Coronary artery (tissue), 2 donors: ENCODE measurements around the gene NEIL3.

Experiments used
- DNase-seq: peaks from one replicate; pipeline ENCODE4 v3.0.0-alpha.2; 2017; ENCODE audit warnings: low spot score
- H3K27ac ChIP-seq, 2 donors: fragments of 200-600 bp; sonication (generic); one replicate each; pipeline ENCODE4 v1.5.1; 2016 to 2019
- H3K4me3 ChIP-seq: fragments of 200-600 bp; sonication (generic); 2 replicates; pipeline ENCODE4 v1.5.1; 2016; ENCODE audit warnings: mild to moderate bottlenecking, moderate library complexity
- TF ChIP-seq, protein P1 (sequence below): fragments of 200-600 bp; sonication (generic); IDR thresholded peaks from one replicate; pipeline ENCODE4 v1.5.1; 2019; ENCODE audit warnings: antibody characterized with exemption

NEIL3 gene

DNA sequence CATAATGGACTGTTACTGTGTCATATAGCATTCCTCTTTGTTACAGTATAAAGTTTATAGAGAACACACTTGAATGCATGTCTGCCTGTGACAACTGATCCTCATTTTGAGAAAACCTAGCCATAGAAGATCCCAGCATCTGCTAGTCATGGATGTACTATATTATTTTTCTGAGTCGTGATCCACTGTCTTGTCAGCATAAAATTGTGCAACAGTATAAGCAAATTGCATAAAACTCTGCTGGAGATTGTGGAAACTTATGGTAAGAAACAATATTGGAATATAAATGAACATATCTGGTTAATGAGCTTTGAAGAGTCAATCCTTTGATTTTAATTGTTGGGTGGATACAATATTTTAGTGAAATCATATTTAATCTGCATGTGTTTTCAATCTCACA is 3.6 kb downstream of the NEIL3 start:
- DNase-seq, result no peak
- Histone ChIP-seq H3K27ac (no peak overlapping the region), H3K4me3 (no peak overlapping the region)
- TF ChIP-seq, protein P1, sequence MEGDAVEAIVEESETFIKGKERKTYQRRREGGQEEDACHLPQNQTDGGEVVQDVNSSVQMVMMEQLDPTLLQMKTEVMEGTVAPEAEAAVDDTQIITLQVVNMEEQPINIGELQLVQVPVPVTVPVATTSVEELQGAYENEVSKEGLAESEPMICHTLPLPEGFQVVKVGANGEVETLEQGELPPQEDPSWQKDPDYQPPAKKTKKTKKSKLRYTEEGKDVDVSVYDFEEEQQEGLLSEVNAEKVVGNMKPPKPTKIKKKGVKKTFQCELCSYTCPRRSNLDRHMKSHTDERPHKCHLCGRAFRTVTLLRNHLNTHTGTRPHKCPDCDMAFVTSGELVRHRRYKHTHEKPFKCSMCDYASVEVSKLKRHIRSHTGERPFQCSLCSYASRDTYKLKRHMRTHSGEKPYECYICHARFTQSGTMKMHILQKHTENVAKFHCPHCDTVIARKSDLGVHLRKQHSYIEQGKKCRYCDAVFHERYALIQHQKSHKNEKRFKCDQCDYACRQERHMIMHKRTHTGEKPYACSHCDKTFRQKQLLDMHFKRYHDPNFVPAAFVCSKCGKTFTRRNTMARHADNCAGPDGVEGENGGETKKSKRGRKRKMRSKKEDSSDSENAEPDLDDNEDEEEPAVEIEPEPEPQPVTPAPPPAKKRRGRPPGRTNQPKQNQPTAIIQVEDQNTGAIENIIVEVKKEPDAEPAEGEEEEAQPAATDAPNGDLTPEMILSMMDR, result no peak

DNA sequence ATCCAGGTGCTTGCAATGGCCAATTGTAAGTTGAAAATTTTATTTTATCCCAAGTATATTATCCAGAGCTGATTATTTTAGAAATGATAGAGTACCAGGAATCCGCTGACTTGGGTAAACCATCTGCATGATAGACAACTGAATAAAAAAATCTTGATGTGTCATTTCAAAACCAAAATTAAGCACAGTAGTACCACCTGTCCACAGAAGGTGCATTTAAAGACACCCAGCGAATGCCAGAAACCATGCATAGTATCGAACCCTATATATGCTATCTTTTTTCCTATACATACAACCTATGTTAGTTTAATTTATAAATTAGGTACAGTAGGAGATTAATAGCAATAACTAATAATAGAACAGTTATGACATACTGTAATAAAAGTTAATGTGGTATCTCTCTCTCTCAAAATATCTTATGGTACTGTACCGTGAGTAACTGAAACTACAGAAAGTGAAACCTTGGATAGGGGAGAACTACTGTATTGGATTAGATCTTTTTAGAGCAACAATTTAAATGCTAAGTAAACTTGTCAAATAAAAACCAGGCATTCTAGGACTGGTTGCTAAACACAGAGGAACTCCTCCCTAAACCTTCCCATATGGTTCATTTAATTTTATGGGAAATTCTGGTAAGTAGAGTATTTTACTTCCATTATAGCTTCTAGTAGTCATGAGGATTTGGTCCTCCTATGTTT is 6.2 kb downstream of the NEIL3 start:
- TF ChIP-seq, protein P1, result no peak
- Histone ChIP-seq H3K27ac (no peak overlapping the region), H3K4me3 (no peak overlapping the region)
- DNase-seq, result no peak

DNA sequence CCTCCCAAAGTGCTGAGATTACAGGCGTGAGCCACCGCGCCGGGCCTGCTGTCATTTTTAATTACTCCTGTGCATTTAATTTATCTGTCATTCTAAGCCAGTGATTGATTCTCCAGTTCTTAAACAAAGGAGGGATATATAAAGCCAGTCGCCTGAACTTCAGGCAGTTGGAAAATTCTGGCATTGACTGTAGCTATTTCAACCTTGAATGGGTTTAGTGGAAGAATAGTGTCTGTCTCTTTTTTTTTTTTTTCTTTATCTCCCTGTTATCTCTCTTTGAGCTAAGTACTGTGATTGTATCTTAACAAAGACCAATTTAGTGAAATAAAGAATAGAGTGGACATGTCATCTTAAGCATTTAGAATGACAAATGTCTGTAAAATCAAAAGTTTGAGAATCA is 11.0 kb downstream of the NEIL3 start:
- TF ChIP-seq, protein P1, result no peak
- H3K27ac ChIP-seq, result no peak overlapping the region
- no peak for DNase-seq
- H3K4me3 ChIP-seq, result no peak overlapping the region

DNA sequence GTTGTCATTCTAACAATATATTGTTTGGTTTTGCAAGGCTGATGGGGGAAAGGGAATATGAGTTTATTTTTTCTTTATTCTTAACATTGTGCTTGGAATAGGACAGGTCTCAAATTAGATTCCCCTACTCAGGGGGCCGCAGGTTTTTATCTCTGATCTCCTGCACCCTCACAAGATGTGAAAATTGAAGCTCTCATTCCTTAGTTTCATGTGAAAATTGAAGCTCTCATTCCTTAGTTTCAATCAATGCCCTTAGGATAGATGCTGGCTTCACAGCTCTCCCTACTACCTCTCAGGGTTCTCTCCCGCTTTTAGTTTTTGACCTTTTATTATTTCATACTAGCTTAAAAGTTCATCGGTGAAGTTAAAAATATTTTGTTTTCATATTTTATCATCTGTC is 12.0 kb downstream of the NEIL3 start:
- Histone ChIP-seq H3K27ac (no peak overlapping the region), H3K4me3 (no peak overlapping the region)
- DNase-seq, result no peak
- TF ChIP-seq, protein P1, result no peak

DNA sequence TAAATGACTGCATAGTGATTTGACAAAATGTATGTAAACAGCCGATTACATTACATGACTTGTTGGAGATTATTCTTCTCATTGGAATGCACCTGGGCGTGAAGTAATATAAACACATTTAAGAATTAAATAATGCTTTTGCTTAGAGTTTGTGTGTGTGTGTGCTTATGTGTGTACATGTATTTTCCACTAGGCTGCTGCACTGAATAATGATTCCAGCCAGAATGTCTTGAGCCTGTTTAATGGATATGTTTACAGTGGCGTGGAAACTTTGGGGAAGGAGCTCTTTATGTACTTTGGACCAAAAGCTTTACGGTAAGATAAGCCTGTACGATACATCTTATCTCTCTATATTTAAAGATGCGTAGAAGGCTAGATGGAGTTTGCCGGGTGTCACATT is 12.6 kb downstream of the NEIL3 start:
- Histone ChIP-seq H3K27ac (no peak overlapping the region), H3K4me3 (peak overlapping the region; percentile 34)
- TF ChIP-seq, protein P1, result no peak
- no peak for DNase-seq

DNA sequence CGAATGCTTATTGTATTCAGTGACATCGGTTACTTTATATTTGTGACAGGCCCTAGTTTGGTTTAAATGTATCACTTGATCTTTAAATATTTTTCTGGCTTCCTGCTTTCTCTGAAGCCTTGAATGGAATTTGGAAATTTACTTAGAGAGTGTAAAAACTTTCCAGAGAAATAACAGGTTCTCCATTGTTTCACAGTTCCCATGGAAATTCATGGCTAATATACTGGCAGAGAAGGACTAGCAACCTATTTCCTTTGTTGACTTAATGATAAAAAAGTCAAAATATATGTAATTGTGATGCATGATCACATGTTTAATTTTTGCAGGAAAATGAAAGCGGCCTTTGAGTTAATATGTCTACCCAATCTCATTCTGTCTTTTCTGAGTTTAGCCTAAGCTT is 13.2 kb downstream of the NEIL3 start:
- no peak for DNase-seq
- H3K4me3 ChIP-seq, result peak overlapping the region; percentile 34
- H3K27ac ChIP-seq, result no peak overlapping the region
- TF ChIP-seq, protein P1, result no peak

DNA sequence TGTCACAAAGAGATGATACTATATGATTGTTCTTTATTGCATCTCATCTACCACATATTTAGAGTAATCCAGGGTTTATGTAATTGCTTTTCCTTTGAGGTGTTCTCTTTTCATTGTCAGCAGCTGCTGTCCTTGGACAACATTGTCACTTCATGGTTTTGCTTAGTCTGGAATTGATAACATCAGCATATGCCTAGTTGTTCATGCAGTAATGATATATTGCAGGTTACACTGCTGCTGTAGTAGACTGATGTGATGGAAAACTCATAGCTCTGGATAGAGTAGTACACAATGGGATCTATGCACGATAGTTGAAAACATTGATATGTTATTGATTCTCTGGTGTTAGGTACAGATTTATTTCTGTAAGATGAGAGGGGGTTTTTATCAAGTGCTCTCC is 13.7 kb downstream of the NEIL3 start:
- TF ChIP-seq, protein P1, result no peak
- no peak overlapping the region for H3K4me3 ChIP-seq
- DNase-seq, result no peak
- no peak overlapping the region for H3K27ac ChIP-seq
